ENCODE results near the gene PMAIP1. TPM values are rescaled to one million over a fixed set of nuclear protein-coding genes. Genes with fewer than 3 reads are reported as not detected.
A peak's percentile ranks its signal among the peaks of the same experiment; 100 is the strongest.
"Not testable (repeated sequence)": the region's sequence is repeated elsewhere in the genome, so short reads cannot be mapped to it uniquely, and the experiment has no call there.

PMAIP1 gene
- total RNA-seq, 1 donor from 2014 or later: 13.0 TPM

DNA sequence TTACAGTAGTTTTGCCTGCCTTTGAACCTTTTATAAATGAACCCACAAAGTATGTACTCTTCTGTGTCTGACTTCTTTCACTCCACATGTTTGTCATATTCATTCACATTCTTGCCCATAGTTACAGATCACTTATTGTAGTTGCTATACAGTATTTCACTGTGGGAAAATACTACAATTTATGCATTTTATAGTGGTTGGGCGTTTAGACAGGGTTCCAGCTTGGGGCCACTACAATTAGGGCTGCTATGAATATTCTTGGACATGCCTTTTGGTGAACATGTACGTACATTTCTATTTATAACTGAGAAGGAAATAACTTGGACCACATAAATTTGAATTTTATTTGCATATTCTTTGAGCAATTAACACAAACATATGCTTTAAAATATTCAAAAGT lies 15.4 kb upstream of the PMAIP1 start:
- Histone ChIP-seq H3K27ac (ENCODE audit: low read depth, low read length) (no peak overlapping the region), H3K9ac (ENCODE audit: low read depth in 1 of 3, low read length in 3 of 3) (no peak overlapping the region), H3K4me3 (ENCODE audit: low read length in 3 of 3) (no peak overlapping the region)

DNA sequence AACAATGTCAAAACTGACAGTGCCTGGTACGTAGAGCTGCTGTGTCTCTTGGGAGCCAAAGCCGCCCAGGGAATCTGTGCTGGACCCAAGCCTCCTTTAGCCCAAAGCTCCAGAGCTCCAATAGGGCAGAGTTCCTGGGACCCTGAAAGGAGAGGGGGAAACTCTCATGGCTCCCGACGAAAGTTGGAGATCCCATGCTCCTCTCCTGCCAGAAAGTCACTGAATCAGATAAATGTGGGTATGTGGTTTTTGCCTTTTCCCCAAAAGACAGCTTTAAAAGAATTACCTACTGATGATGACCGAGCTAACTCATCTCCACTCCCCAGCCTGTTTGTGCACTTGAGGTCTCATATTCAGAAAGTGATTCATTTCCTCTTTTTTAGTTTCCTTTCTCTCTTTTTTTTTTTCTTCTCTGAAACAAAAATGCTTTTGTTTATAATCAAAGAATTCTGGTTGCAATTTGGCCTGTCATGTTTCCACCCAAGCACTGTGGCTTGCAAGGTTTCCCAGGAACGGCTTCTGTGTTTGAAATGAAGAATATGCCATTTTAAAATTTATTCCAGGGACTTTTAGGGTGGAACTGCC lies 14.1 kb upstream of the PMAIP1 start:
- no peaks in the 10 kb centered on the region for H3K9me3 ChIP-seq (ENCODE audit: control insufficient read depth in 3 of 3, low read length in 3 of 3)
- no peaks in the 10 kb centered on the region for H3K36me3 ChIP-seq (ENCODE audit: control insufficient read depth in 3 of 3, insufficient read depth in 3 of 3, low read length in 3 of 3)
- H3K27me3 ChIP-seq (ENCODE audit: control insufficient read depth in 3 of 3, insufficient read depth in 3 of 3, low read length in 3 of 3): no peaks in the 10 kb centered on the region
- H3K4me3 ChIP-seq (ENCODE audit: low read length in 3 of 3): peak overlapping the region in 1 of 3 donors; percentile 34
- H3K27ac ChIP-seq (ENCODE audit: low read depth, low read length): no peak overlapping the region
- H3K9ac ChIP-seq (ENCODE audit: low read depth in 1 of 3, low read length in 3 of 3): no peak overlapping the region
- H3K4me1 ChIP-seq (ENCODE audit: control insufficient read depth in 3 of 3, insufficient read depth in 3 of 3, low read length in 3 of 3): no peaks in the 10 kb centered on the region

More for the DNA sequence above, 15.4 kb upstream of the PMAIP1 start:
- no peaks in the 10 kb centered on the region for H3K9me3 ChIP-seq (ENCODE audit: control insufficient read depth in 3 of 3, low read length in 3 of 3)
- no peaks in the 10 kb centered on the region for H3K27me3 ChIP-seq (ENCODE audit: control insufficient read depth in 3 of 3, insufficient read depth in 3 of 3, low read length in 3 of 3)
- no peaks in the 10 kb centered on the region for H3K4me1 ChIP-seq (ENCODE audit: control insufficient read depth in 3 of 3, insufficient read depth in 3 of 3, low read length in 3 of 3)
- no peaks in the 10 kb centered on the region for H3K36me3 ChIP-seq (ENCODE audit: control insufficient read depth in 3 of 3, insufficient read depth in 3 of 3, low read length in 3 of 3)

DNA sequence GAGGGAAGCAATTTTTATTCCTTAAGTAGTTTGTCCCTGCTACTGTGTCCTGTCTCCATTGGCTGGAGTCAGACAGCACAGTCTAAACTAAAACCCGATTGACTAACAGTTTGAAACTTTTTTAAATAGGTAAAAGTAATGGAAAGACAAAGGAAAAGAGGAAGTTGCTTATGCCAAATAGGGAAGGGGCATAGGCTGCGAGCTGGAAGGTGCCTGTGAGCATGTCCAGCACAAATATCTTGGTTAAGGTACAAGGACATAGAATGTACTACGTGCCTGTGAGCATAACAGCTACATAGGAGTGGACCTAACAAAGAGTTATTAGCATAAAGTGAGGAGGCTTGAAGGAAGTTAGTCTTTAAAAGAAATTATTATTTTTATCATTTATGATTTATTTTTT lies 13.4 kb upstream of the PMAIP1 start:
- H3K27ac ChIP-seq (ENCODE audit: low read depth, low read length); H3K27me3 ChIP-seq (ENCODE audit: control insufficient read depth in 3 of 3, insufficient read depth in 3 of 3, low read length in 3 of 3); H3K4me1 ChIP-seq (ENCODE audit: control insufficient read depth in 3 of 3, insufficient read depth in 3 of 3, low read length in 3 of 3); H3K36me3 ChIP-seq (ENCODE audit: control insufficient read depth in 3 of 3, insufficient read depth in 3 of 3, low read length in 3 of 3); H3K4me3 ChIP-seq (ENCODE audit: low read length in 3 of 3); H3K9me3 ChIP-seq (ENCODE audit: control insufficient read depth in 3 of 3, low read length in 3 of 3); H3K9ac ChIP-seq (ENCODE audit: low read depth in 1 of 3, low read length in 3 of 3): not testable (repeated sequence)

DNA sequence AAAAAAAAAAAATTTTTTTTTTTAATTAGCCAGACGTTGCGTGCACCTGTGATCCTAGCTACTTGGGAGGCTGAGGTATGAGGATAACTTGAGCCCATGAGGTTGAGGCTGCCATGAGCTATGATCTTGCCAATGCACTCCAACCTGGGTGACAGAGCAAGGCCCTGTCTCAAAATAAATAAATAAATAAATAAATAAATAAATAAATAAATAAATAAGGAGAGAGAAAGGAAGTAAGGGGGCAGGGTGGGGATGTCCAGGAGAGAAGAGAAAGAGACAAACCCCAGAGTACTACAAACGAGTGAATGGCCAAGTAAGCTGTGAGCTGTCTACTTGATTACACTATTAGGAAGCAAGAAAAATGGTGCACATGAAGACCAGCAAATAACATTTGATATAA lies 7.7 kb upstream of the PMAIP1 start:
- Histone ChIP-seq H3K9ac (ENCODE audit: low read depth in 1 of 3, low read length in 3 of 3) (no peak overlapping the region), H3K4me1 (ENCODE audit: control insufficient read depth in 3 of 3, insufficient read depth in 3 of 3, low read length in 3 of 3) (no peaks in the 10 kb centered on the region), H3K36me3 (ENCODE audit: control insufficient read depth in 3 of 3, insufficient read depth in 3 of 3, low read length in 3 of 3) (no peaks in the 10 kb centered on the region), H3K4me3 (ENCODE audit: low read length in 3 of 3) (no peak overlapping the region), H3K27ac (ENCODE audit: low read depth, low read length) (no peak overlapping the region), H3K9me3 (ENCODE audit: control insufficient read depth in 3 of 3, low read length in 3 of 3) (no peaks in the 10 kb centered on the region), H3K27me3 (ENCODE audit: control insufficient read depth in 3 of 3, insufficient read depth in 3 of 3, low read length in 3 of 3) (no peaks in the 10 kb centered on the region)

DNA sequence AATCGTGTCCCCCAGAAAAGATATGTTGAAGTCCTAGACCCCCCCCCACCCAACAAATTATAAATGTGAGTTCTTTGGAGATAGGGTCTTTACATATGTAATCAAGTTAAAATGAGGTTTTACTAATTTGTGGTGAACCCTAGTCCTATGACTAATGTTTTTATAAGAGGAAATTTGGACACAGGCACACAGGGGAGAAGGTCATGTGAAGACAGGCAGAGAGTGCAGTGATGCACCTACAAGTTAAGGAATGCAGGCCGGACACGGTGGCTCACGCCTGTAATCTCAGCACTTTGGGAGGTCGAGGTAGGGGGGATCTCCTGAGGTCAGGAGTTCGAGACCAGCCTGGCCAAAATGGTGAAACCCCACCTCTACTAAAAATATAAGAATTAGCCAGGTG lies 5.8 kb upstream of the PMAIP1 start:
- H3K27ac ChIP-seq (ENCODE audit: low read depth, low read length): no peak overlapping the region

DNA sequence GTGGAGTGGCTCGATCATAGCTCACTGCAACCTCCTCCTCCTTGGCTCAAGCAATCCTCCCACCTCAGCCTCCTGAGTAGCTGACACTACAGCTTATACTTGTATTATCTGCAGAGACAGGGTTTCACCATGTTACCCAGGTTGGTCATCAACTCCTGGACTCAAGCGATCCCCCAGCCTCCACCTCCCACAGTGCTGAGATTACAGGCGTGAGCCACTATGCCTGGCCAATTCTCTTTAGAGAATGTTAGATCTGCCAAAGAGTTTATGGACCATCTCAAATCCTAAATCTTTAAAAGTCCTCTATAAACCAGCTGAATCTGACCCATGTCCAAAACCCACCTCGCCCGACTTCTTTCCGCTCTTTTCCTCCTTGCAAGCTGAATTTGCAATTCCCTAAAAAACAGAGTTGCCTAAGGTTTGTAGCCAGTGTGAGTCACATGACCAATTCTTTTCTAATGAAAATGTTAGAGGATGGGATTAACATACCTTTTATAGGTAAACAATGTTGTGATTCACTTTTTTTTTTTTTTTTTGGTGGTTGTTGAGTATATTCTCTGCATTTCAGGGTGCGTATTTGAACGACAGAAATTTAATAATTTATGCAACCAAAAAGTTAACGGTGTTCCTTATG lies 2.4 kb upstream of the PMAIP1 start:
- Histone ChIP-seq H3K9ac (ENCODE audit: low read depth in 1 of 3, low read length in 3 of 3) (no peak overlapping the region), H3K4me1 (ENCODE audit: control insufficient read depth in 3 of 3, insufficient read depth in 3 of 3, low read length in 3 of 3) (peaks cover 9 to 13% (median 11%) of the 10 kb centered on the region in 3 donors), H3K27me3 (ENCODE audit: control insufficient read depth in 3 of 3, insufficient read depth in 3 of 3, low read length in 3 of 3) (peaks cover 0 to 12% (median 9%) of the 10 kb centered on the region in 3 donors), H3K4me3 (ENCODE audit: low read length in 3 of 3) (no peak overlapping the region), H3K9me3 (ENCODE audit: control insufficient read depth in 3 of 3, low read length in 3 of 3) (no peaks in the 10 kb centered on the region), H3K27ac (ENCODE audit: low read depth, low read length) (no peak overlapping the region), H3K36me3 (ENCODE audit: control insufficient read depth in 3 of 3, insufficient read depth in 3 of 3, low read length in 3 of 3) (no peaks in the 10 kb centered on the region)

More for the DNA sequence above, 5.8 kb upstream of the PMAIP1 start:
- H3K9ac ChIP-seq (ENCODE audit: low read depth in 1 of 3, low read length in 3 of 3): no peak overlapping the region
- H3K4me3 ChIP-seq (ENCODE audit: low read length in 3 of 3): no peak overlapping the region
- H3K4me1 ChIP-seq (ENCODE audit: control insufficient read depth in 3 of 3, insufficient read depth in 3 of 3, low read length in 3 of 3): peaks cover 0 to 2% (median 0%) of the 10 kb centered on the region in 3 donors
- H3K9me3 ChIP-seq (ENCODE audit: control insufficient read depth in 3 of 3, low read length in 3 of 3): no peaks in the 10 kb centered on the region
- no peaks in the 10 kb centered on the region for H3K27me3 ChIP-seq (ENCODE audit: control insufficient read depth in 3 of 3, insufficient read depth in 3 of 3, low read length in 3 of 3)
- no peaks in the 10 kb centered on the region for H3K36me3 ChIP-seq (ENCODE audit: control insufficient read depth in 3 of 3, insufficient read depth in 3 of 3, low read length in 3 of 3)

DNA sequence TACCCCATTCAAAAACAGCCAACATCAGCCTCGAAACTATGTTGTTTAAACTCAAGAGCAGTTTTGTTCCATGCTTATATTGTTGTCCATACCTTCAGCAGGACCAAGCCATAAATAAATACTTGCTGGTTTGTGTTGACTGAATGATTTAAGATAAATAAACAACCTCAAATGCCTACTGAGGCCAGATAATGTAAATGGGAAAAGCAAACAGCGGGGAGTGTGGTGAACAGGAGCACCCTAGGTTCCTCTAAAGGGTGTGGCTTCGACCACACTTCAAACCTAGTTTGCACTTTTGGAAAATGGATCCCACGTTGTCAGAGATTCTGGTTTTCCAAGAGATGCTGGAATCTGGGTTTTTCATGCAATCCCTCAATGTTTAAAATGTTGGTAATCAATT lies 1.7 kb upstream of the PMAIP1 start:
- Histone ChIP-seq H3K9me3 (ENCODE audit: control insufficient read depth in 3 of 3, low read length in 3 of 3) (no peaks in the 10 kb centered on the region), H3K27ac (ENCODE audit: low read depth, low read length) (no peak overlapping the region), H3K9ac (ENCODE audit: low read depth in 1 of 3, low read length in 3 of 3) (no peak overlapping the region), H3K36me3 (ENCODE audit: control insufficient read depth in 3 of 3, insufficient read depth in 3 of 3, low read length in 3 of 3) (no peaks in the 10 kb centered on the region), H3K4me1 (ENCODE audit: control insufficient read depth in 3 of 3, insufficient read depth in 3 of 3, low read length in 3 of 3) (peaks cover 9 to 13% (median 11%) of the 10 kb centered on the region in 3 donors), H3K4me3 (ENCODE audit: low read length in 3 of 3) (no peak overlapping the region), H3K27me3 (ENCODE audit: control insufficient read depth in 3 of 3, insufficient read depth in 3 of 3, low read length in 3 of 3) (peaks cover 2 to 15% (median 15%) of the 10 kb centered on the region in 3 donors)

DNA sequence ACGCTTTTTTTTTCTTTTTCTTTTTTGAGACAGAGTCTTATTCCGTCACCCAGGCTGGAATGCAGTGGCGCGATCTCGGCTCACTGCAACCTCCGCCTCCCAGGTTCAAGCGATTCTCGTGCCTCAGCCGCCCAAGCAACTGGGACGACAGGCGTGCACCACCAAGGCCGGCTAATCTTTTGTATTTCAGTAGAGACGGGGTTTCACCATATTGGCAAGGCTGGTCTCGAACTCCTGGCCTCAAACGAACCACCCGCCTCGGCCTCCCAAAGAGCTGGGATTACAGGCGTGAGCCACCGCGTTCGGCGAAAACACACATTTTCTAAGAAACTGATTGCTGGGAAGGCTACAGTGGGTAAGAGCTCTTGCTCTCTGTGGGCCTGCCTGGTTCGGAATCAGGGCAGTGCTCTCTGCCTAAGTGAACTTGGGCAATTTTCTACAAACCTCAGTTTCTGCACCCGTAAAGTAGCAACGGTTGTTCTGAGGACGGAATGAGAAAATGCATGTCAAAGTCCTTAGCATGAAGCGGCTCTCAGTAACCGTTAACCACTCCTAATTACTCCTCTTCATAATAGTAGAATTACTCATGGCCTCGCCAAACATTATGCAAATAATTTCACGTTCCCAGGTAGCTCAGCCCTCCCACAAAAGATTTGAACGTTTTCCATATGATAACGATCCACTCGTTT lies 1.0 kb upstream of the PMAIP1 start:
- H3K27me3 ChIP-seq (ENCODE audit: control insufficient read depth in 3 of 3, insufficient read depth in 3 of 3, low read length in 3 of 3): peaks cover 3 to 15% (median 15%) of the 10 kb centered on the region in 3 donors
- H3K9me3 ChIP-seq (ENCODE audit: control insufficient read depth in 3 of 3, low read length in 3 of 3): no peaks in the 10 kb centered on the region
- H3K27ac ChIP-seq (ENCODE audit: low read depth, low read length): no peak overlapping the region
- H3K4me3 ChIP-seq (ENCODE audit: low read length in 3 of 3): peak overlapping the region; percentile 60 to 70 (median 69)
- peaks cover 9 to 13% (median 11%) of the 10 kb centered on the region in 3 donors for H3K4me1 ChIP-seq (ENCODE audit: control insufficient read depth in 3 of 3, insufficient read depth in 3 of 3, low read length in 3 of 3)
- peak overlapping the region in 1 of 3 donors; percentile 60 for H3K9ac ChIP-seq (ENCODE audit: low read depth in 1 of 3, low read length in 3 of 3)
- no peaks in the 10 kb centered on the region for H3K36me3 ChIP-seq (ENCODE audit: control insufficient read depth in 3 of 3, insufficient read depth in 3 of 3, low read length in 3 of 3)

DNA sequence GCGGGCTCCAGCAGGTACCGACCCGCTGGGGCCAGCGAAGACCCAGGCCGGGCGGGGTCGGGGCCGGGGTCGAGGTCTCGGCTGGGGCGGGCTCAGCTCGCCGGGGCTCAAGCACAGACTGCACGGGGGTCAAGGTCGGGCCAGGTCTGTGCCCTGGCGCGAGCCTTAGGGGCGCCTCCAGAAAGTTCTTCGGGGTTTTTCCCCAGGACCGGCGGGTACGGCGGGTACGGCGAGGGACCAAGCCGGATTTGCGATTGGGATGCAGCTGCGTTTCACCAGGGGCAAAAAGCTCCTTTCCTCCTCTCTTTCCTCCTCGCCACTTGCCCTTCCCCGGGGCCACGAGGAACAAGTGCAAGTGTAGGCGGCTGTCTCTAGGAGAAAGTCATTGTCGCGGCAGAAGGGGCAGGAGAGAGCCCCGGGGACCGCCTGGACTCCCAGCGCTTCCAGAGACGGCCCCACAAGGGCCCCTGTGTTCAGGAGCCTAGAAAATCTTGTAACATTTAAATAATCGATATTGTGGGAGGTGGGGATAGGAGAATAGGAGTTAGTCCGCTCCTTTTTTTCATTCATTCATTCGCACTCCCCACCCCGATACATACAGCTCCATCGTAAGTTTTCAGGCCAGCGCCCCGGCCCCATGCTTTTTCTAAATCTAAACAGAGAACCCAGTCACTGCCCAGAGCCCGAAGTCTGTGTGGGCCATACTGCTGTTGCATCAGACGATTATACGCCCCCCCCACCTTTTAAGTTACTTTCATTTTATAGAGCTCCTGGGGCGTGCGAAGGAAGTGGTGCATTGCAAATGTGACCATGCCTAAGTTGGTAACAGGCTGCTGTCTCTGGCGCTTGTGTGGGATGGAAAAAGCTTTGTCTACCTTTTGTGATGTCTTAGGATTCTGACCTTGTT lies 679 bp downstream of the PMAIP1 start:
- Histone ChIP-seq H3K4me1 (ENCODE audit: control insufficient read depth in 3 of 3, insufficient read depth in 3 of 3, low read length in 3 of 3) (peaks cover 9 to 13% (median 11%) of the 10 kb centered on the region in 3 donors), H3K27ac (ENCODE audit: low read depth, low read length) (peak overlapping the region; percentile 19), H3K9ac (ENCODE audit: low read depth in 1 of 3, low read length in 3 of 3) (peak overlapping the region; percentile 27 to 58 (median 56)), H3K9me3 (ENCODE audit: control insufficient read depth in 3 of 3, low read length in 3 of 3) (no peaks in the 10 kb centered on the region), H3K36me3 (ENCODE audit: control insufficient read depth in 3 of 3, insufficient read depth in 3 of 3, low read length in 3 of 3) (no peaks in the 10 kb centered on the region), H3K27me3 (ENCODE audit: control insufficient read depth in 3 of 3, insufficient read depth in 3 of 3, low read length in 3 of 3) (peaks cover 7 to 15% (median 15%) of the 10 kb centered on the region in 3 donors), H3K4me3 (ENCODE audit: low read length in 3 of 3) (peak overlapping the region; percentile 56 to 75 (median 69))
